GM23338 (cell line): ENCODE results near the gene CELF4.

ENCODE experiments used
- CTCF ChIP-seq, 2 experiments: fragments of 200-600 bp in 1 of 2; sonication (generic) in 1 of 2; conservative IDR thresholded peaks; 2 replicates each; pipeline versions ENCODE4 v1.5.1 to v1.6.1; 2016 to 2017; ENCODE audit warnings: antibody characterized with exemption in 2 of 2, low read depth in 2 of 2, mild to moderate bottlenecking in 2 of 2, moderate library complexity in 1 of 2
- ETS1 ChIP-seq: IDR thresholded peaks from 2 replicates; pipeline ENCODE4 v1.6.1; 2016; ENCODE audit warnings: antibody characterized with exemption
- EZH2 ChIP-seq: fragments of 200-600 bp; sonication (generic); IDR thresholded peaks from one replicate; pipeline ENCODE4 v1.8.0; 2017; ENCODE audit warnings: antibody characterized with exemption, mild to moderate bottlenecking, low read depth; ENCODE audit not compliant: unreplicated experiment
- EZH2phosphoT487 ChIP-seq: fragments of 200-600 bp; sonication (generic); IDR thresholded peaks from one replicate; pipeline ENCODE4 v1.8.1; 2018; ENCODE audit warnings: antibody characterized with exemption; ENCODE audit not compliant: unreplicated experiment
- POLR2AphosphoS5 ChIP-seq: IDR thresholded peaks from 2 replicates; pipeline ENCODE4 v1.6.1; 2016; ENCODE audit warnings: antibody characterized with exemption, low read depth
- REST ChIP-seq: IDR thresholded peaks from one replicate; pipeline ENCODE4 v1.6.1; 2018; ENCODE audit warnings: antibody characterized with exemption; ENCODE audit not compliant: unreplicated experiment

- TF ChIP-seq POLR2AphosphoS5 (no peak), CTCF (conservative IDR thresholded peaks at IDR 0.05; ENCODE audit: low read depth in 2 of 2) (no peak), EZH2 (no peak), REST (no peak), EZH2phosphoT487 (no peak), ETS1 (no peak)
Observed at GRCh38 chr18:37554399-37554787, 11.2 kb downstream of the CELF4 start.
